ENCODE results near the gene ERVW-1.

The ERVW-1 gene

DNA sequence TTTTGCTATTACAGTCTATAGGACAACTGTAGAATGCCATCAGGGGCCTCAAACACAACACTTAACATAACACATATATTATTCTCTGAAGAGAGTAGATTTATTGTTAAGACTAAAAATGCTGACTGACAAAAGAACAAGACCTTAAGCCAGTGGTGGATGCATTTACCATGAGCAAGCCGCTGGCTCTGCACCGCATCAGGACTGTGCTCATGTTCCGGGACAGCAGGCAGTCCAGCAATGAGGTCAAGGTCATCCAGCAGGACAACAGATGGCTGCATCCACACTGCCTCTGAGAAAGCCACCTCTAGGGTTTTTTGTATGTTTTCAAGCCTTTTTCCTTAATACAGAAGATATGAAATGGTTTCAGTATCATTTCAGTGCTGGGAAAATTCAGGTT is 26.8 kb upstream of the ERVW-1 start:
- no peak overlapping the region for H3K4me3 ChIP-seq (ENCODE audit: control insufficient read depth, low read depth, low read length)
- TF ChIP-seq, protein P1, sequence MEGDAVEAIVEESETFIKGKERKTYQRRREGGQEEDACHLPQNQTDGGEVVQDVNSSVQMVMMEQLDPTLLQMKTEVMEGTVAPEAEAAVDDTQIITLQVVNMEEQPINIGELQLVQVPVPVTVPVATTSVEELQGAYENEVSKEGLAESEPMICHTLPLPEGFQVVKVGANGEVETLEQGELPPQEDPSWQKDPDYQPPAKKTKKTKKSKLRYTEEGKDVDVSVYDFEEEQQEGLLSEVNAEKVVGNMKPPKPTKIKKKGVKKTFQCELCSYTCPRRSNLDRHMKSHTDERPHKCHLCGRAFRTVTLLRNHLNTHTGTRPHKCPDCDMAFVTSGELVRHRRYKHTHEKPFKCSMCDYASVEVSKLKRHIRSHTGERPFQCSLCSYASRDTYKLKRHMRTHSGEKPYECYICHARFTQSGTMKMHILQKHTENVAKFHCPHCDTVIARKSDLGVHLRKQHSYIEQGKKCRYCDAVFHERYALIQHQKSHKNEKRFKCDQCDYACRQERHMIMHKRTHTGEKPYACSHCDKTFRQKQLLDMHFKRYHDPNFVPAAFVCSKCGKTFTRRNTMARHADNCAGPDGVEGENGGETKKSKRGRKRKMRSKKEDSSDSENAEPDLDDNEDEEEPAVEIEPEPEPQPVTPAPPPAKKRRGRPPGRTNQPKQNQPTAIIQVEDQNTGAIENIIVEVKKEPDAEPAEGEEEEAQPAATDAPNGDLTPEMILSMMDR (conservative IDR thresholded peaks at IDR 0.05; ENCODE audit: control insufficient read depth, insufficient read depth, low read depth, low read length): no peak
- DNase-seq (ENCODE audit: low read depth): no peak

DNA sequence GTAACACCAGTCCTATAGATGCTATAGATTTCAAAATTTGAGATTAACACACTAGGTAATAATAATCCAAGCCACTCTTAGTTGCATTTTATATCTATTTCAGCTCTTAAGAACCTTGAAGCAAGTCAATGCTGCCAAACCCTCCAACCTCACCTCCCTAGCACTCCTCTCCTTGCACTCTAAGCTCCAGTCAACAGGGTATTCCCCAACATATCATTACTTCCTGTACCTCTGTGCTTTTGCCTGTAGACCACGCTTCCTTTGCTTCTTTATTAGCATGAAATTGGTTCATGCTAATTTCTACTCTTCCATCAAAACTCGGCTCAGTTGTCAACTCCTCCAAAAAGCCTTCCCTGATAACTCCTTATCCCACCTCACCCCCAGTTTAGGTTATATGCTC is 26.0 kb upstream of the ERVW-1 start:
- H3K4me3 ChIP-seq (ENCODE audit: control insufficient read depth, low read depth, low read length): no peak overlapping the region
- DNase-seq (ENCODE audit: low read depth): no peak
- TF ChIP-seq, protein P1 (conservative IDR thresholded peaks at IDR 0.05; ENCODE audit: control insufficient read depth, insufficient read depth, low read depth, low read length): no peak

DNA sequence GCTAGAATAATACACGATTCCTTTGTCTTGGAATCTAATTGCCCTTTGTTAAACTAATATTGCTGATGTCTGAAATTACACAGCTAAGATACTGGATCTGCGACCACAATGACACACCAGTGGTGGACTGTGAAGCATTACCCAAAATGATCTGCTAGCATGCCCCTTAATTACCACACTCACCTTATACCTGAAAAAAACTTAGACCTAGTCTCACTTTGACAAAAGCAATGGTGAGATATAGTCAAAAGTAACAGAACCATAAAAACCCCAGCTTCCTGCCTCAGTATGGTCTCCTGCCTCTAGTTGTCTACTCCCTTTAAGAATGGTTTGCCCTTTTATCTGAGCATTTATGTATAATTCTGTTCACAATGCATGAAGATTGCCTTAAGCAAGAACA is 20.8 kb upstream of the ERVW-1 start:
- H3K4me3 ChIP-seq (ENCODE audit: control insufficient read depth, low read depth, low read length): no peak overlapping the region
- DNase-seq (ENCODE audit: low read depth): no peak
- TF ChIP-seq, protein P1 (conservative IDR thresholded peaks at IDR 0.05; ENCODE audit: control insufficient read depth, insufficient read depth, low read depth, low read length): no peak

DNA sequence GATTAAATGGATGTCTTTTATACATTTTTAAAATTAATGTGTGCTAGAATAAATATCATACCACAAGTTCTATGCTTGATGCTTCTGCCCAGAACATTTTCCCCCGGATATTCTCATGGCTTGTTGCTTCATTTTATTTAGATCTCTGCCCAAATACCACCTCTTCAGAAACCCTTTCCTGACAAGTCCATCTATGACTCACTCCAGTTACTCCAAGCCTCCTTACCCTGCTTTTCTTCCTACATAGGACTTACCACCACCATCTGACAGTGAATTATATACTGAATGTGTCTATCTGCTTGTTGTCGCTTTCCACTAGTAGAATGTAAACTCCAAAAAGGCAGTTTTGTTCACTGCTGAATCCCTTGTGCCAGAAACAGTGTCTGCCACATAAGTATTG is 19.1 kb upstream of the ERVW-1 start:
- H3K4me3 ChIP-seq (ENCODE audit: control insufficient read depth, low read depth, low read length): no peak overlapping the region
- TF ChIP-seq, protein P1 (conservative IDR thresholded peaks at IDR 0.05; ENCODE audit: control insufficient read depth, insufficient read depth, low read depth, low read length): no peak
- peak; percentile 26 for DNase-seq (ENCODE audit: low read depth)

DNA sequence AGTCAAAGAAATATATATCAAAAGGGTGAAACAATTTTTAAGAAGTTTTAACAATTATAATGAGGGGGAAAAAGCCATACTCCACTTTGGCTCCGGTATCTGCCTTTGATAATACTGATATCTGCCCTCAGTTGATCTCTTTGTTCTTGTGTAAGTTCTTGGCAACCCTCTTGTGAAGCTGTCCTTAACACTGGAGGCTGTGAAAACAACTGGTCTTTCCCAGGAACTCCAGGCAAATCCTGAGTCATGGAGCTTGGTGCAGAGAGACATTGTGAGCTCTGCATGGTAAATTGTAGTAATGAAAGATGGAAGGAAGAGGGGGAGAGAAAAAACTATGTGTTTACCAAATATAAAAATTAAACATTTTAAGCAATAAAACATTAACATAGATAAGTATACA is 11.9 kb upstream of the ERVW-1 start:
- TF ChIP-seq, protein P1 (conservative IDR thresholded peaks at IDR 0.05; ENCODE audit: control insufficient read depth, insufficient read depth, low read depth, low read length): no peak
- peak; percentile 16 for DNase-seq (ENCODE audit: low read depth)
- no peak overlapping the region for H3K4me3 ChIP-seq (ENCODE audit: control insufficient read depth, low read depth, low read length)

DNA sequence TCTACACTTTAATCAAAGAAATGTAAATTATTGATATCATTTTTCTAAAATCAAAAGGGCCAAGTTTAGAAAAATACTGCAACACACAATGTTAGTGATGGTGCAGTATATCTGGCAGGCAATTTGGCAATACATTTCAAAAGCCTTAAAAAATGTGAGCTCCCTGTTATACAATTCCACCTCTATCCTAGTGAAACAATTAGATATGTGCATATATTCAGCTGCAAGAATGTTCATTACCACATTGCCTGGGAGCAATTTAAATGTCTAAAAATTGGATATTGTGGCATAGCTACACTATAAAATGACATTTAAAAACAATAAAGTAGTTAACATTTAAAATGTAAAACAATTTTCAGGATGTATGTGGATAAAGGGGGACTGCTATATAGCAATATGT is 10.1 kb upstream of the ERVW-1 start:
- TF ChIP-seq, protein P1 (conservative IDR thresholded peaks at IDR 0.05; ENCODE audit: control insufficient read depth, insufficient read depth, low read depth, low read length): no peak
- no peak for DNase-seq (ENCODE audit: low read depth)
- no peak overlapping the region for H3K4me3 ChIP-seq (ENCODE audit: control insufficient read depth, low read depth, low read length)

DNA sequence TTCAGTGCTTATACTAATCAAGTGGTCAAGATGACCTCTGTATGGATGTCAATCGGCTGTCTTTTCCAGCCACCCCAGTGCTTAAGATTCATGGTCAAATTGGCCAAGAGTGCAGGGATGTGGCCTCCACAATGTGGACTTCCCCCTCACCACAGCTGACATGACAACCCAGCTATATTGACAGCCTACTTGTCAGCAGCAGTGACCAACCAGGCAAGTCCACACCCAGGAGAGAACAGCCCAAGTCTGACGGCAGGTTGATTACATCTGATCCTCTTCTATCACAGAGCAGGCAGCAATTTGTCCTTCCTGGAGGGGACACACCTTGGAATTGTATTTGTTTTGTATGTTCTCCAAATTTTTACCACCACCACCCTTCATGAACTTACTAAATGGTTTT is 8.2 kb upstream of the ERVW-1 start:
- TF ChIP-seq, protein P1 (conservative IDR thresholded peaks at IDR 0.05; ENCODE audit: control insufficient read depth, insufficient read depth, low read depth, low read length): no peak
- H3K4me3 ChIP-seq (ENCODE audit: control insufficient read depth, low read depth, low read length): no peak overlapping the region
- no peak for DNase-seq (ENCODE audit: low read depth)

Measured in fibroblast of mammary gland (primary cell).